Gastrocnemius medialis (tissue), 4 donors: ENCODE results near the gene PRSS48.

Experiments
- CTCF ChIP-seq, 5 experiments: fragments of 450-650 bp in 3 of 5; fragments of 200-600 bp in 2 of 5; sonication (generic) in 2 of 5; IDR thresholded peaks in 4 of 5; conservative IDR thresholded peaks in 1 of 5; 1 replicate in 4 of 5; 2 replicates in 1 of 5; pipeline ENCODE4 v1.5.1; 2016 to 2019; ENCODE audit warnings: antibody characterized with exemption in 5 of 5, mild to moderate bottlenecking in 3 of 5, moderate library complexity in 3 of 5
- POLR2A ChIP-seq, 2 donors: fragments of 450-650 bp; IDR thresholded peaks; one replicate each; pipeline ENCODE4 v1.6.1; 2017; ENCODE audit warnings: antibody characterized with exemption in 2 of 2, mild to moderate bottlenecking in 2 of 2, moderate library complexity in 2 of 2

- TF ChIP-seq CTCF (IDR thresholded peaks at IDR 0.05 in 4 of 5, conservative IDR thresholded peaks at IDR 0.05 in 1 of 5) (no peak), POLR2A (IDR thresholded peaks at IDR 0.05) (no peak)
Measured at GRCh38 chr4:151239608-151240007, 37.4 kb upstream of the PRSS48 start.
